AG09309 (cell line): ENCODE results near the gene PDE9A.

Source experiments
- DNase-seq: peaks from one replicate; pipeline ENCODE4 v3.0.0-alpha.2; 2010; ENCODE audit warnings: low read depth
- H3K4me3 ChIP-seq: 2 replicates; pipeline ENCODE4 v1.5.1; 2011; ENCODE audit warnings: mild to moderate bottlenecking, low read depth, low read length, moderate library complexity; ENCODE audit not compliant: control insufficient read depth
- CTCF ChIP-seq: IDR thresholded peaks from 2 replicates; pipeline ENCODE4 v1.5.1; 2011; ENCODE audit warnings: mild to moderate bottlenecking, low read depth, low read length, inconsistent platforms; ENCODE audit not compliant: insufficient read depth, control insufficient read depth; ENCODE audit errors: missing control alignments

PDE9A gene

GRCh38 chr21:42775891-42776290, 122.5 kb downstream of the PDE9A start:
- DNase-seq: no peak
- TF ChIP-seq CTCF: no peak
- H3K4me3 ChIP-seq: no peak overlapping the region

GRCh38 chr21:42777064-42777756, 123.8 kb downstream of the PDE9A start:
- no peak for DNase-seq
- H3K4me3 ChIP-seq: no peak overlapping the region
- no peak for TF ChIP-seq CTCF

- no peak for TF ChIP-seq CTCF
- no peak for DNase-seq
- no peak overlapping the region for H3K4me3 ChIP-seq
Observed at GRCh38 chr21:42777757-42778344, 124.4 kb downstream of the PDE9A start.

- no peak for DNase-seq
- no peak for TF ChIP-seq CTCF
- H3K4me3 ChIP-seq: no peak overlapping the region
Observed at GRCh38 chr21:42779431-42779861, 126.0 kb downstream of the PDE9A start.

- no peak overlapping the region for H3K4me3 ChIP-seq
- TF ChIP-seq CTCF: no peak
Observed at GRCh38 chr21:42780617-42781016, 127.2 kb downstream of the PDE9A start.

GRCh38 chr21:42781150-42781970, 127.9 kb downstream of the PDE9A start:
- no peak for DNase-seq
- TF ChIP-seq CTCF: no peak
- H3K4me3 ChIP-seq: no peak overlapping the region

More at GRCh38 chr21:42780617-42781016, 127.2 kb downstream of the PDE9A start:
- DNase-seq: no peak
